HL-60 (cell line): ENCODE measurements around the gene ITIH1.

Experiments
- POLR2AphosphoS5 ChIP-seq: IDR thresholded peaks from 2 replicates; pipeline ENCODE4 v1.6.1; 2012; ENCODE audit warnings: low read depth
- TF ChIP-seq, protein P1 (sequence below): IDR thresholded peaks from one replicate; pipeline ENCODE4 v1.5.1; 2011; ENCODE audit warnings: low read length, control low read depth, inconsistent platforms; ENCODE audit not compliant: insufficient read depth
- TF ChIP-seq, protein P2 (sequence below): IDR thresholded peaks from 2 replicates; pipeline ENCODE4 v1.6.1; 2012; ENCODE audit warnings: low read depth; ENCODE audit not compliant: insufficient replicate concordance

DNA sequence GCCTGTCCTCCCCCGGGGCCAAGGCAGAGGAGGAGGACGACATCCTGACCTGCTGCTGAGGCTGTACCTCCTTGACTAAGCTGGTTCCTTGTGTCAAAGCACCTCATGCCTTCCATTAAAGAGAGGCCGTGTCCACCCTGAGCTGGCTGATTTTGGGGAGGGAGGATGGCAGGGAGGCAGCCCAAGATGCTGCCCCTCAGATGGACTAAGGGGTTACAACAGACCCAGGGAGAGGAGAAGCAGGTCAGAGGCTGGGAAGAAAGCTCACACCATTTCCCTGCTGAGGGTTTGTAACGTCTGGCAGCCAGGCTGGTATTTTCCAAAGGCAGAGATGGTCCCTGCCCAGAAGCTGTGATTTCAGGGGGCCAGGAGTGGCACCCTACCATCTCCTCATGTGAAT, 14.5 kb downstream of the ITIH1 start:
- TF ChIP-seq, protein P1, sequence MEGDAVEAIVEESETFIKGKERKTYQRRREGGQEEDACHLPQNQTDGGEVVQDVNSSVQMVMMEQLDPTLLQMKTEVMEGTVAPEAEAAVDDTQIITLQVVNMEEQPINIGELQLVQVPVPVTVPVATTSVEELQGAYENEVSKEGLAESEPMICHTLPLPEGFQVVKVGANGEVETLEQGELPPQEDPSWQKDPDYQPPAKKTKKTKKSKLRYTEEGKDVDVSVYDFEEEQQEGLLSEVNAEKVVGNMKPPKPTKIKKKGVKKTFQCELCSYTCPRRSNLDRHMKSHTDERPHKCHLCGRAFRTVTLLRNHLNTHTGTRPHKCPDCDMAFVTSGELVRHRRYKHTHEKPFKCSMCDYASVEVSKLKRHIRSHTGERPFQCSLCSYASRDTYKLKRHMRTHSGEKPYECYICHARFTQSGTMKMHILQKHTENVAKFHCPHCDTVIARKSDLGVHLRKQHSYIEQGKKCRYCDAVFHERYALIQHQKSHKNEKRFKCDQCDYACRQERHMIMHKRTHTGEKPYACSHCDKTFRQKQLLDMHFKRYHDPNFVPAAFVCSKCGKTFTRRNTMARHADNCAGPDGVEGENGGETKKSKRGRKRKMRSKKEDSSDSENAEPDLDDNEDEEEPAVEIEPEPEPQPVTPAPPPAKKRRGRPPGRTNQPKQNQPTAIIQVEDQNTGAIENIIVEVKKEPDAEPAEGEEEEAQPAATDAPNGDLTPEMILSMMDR, result no peak
- TF ChIP-seq POLR2AphosphoS5, result no peak
- TF ChIP-seq, protein P2, sequence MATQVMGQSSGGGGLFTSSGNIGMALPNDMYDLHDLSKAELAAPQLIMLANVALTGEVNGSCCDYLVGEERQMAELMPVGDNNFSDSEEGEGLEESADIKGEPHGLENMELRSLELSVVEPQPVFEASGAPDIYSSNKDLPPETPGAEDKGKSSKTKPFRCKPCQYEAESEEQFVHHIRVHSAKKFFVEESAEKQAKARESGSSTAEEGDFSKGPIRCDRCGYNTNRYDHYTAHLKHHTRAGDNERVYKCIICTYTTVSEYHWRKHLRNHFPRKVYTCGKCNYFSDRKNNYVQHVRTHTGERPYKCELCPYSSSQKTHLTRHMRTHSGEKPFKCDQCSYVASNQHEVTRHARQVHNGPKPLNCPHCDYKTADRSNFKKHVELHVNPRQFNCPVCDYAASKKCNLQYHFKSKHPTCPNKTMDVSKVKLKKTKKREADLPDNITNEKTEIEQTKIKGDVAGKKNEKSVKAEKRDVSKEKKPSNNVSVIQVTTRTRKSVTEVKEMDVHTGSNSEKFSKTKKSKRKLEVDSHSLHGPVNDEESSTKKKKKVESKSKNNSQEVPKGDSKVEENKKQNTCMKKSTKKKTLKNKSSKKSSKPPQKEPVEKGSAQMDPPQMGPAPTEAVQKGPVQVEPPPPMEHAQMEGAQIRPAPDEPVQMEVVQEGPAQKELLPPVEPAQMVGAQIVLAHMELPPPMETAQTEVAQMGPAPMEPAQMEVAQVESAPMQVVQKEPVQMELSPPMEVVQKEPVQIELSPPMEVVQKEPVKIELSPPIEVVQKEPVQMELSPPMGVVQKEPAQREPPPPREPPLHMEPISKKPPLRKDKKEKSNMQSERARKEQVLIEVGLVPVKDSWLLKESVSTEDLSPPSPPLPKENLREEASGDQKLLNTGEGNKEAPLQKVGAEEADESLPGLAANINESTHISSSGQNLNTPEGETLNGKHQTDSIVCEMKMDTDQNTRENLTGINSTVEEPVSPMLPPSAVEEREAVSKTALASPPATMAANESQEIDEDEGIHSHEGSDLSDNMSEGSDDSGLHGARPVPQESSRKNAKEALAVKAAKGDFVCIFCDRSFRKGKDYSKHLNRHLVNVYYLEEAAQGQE, result no peak
